Endothelial cell of umbilical vein (primary cell): ENCODE data around the gene REC8. TPM values are rescaled to one million over a fixed set of nuclear protein-coding genes. Genes with fewer than 3 reads are reported as not detected.

Source experiments
- BruUV-seq: library from RNA; stranded (reverse); fragments of 400-500 nt; replicated peaks from 2 replicates; lab custom pipeline; 2021; lab: Mats Ljungman, UMichigan
- CTCF ChIA-PET: fragments of 300-600, 350-600 bp; sonication (Branson Sonifier 250); formaldehyde crosslinking; loops from one replicate; lab custom pipeline; 2021; ENCODE audit warnings: antibody characterized with exemption, inconsistent platforms; lab: Charles Lee
- POLR2A ChIA-PET: fragments of 300-600, 350-600 bp; sonication (Branson Sonifier 250); formaldehyde crosslinking; loops from one replicate; lab custom pipeline; 2021; ENCODE audit warnings: antibody characterized with exemption, inconsistent platforms; lab: Charles Lee
- DNase-seq: peaks from one replicate; pipeline ENCODE4 v3.0.0-alpha.2; 2011; ENCODE audit warnings: low read depth, low spot score
- FAIRE-seq: peaks from 2 replicates; lab custom pipeline; 2011; peaks lifted over from hg19 to GRCh38; lab: Jason Lieb, UNC
- H2AFZ ChIP-seq: 2 replicates; pipeline ENCODE4 v1.6.0; 2012; ENCODE audit warnings: low read depth, low read length, control low read depth, inconsistent platforms
- H3K27ac ChIP-seq: 2 replicates; pipeline ENCODE4 v1.5.1; 2011; ENCODE audit warnings: low read depth, mild to moderate bottlenecking, control low read depth, low read length, moderate library complexity; ENCODE audit not compliant: insufficient read depth
- H3K27me3 ChIP-seq, 2 experiments: 2 replicates each; pipeline versions ENCODE4 v1.6.0 to v1.6.1; 2011; ENCODE audit warnings: low read length in 2 of 2, mixed read lengths in 1 of 2; ENCODE audit not compliant: control insufficient read depth in 2 of 2, insufficient read depth in 2 of 2
- H3K36me3 ChIP-seq, 2 experiments: 2 replicates in 1 of 2; 3 replicates in 1 of 2; pipeline ENCODE4 v1.5.1; 2011; ENCODE audit warnings: low read length in 2 of 2, mild to moderate bottlenecking in 1 of 2, moderate library complexity in 1 of 2; ENCODE audit not compliant: control insufficient read depth in 2 of 2, insufficient read depth in 2 of 2; ENCODE audit errors: extremely low read depth in 1 of 2
- H3K4me1 ChIP-seq: 3 replicates; pipeline ENCODE4 v1.5.1; 2011; ENCODE audit warnings: mild to moderate bottlenecking, low read length; ENCODE audit not compliant: control insufficient read depth, insufficient read depth; ENCODE audit errors: extremely low read depth
- H3K4me2 ChIP-seq: 2 replicates; pipeline ENCODE4 v1.6.1; 2011; ENCODE audit warnings: low read length, control low read depth, mixed read lengths; ENCODE audit not compliant: insufficient read depth
- H3K4me3 ChIP-seq, 3 experiments: fragments of 200-600 bp in 1 of 3; sonication (generic), shearing (Covaris generic) in 1 of 3; replicated peaks in 1 of 3; 2 replicates each; pipeline ENCODE4 v1.5.1; 2011 to 2016; ENCODE audit warnings: control low read depth in 3 of 3, low read length in 3 of 3, mild to moderate bottlenecking in 2 of 3, inconsistent platforms in 1 of 3, low read depth in 1 of 3, moderate library complexity in 1 of 3; ENCODE audit not compliant: insufficient read depth in 1 of 3
- H3K79me2 ChIP-seq: 2 replicates; pipeline ENCODE4 v1.6.0; 2012; ENCODE audit warnings: low read length, inconsistent platforms; ENCODE audit not compliant: control insufficient read depth, insufficient read depth
- H3K9ac ChIP-seq: replicated peaks from 2 replicates; pipeline ENCODE3; 2011; ENCODE audit warnings: low read length, control low read depth; ENCODE audit not compliant: insufficient read depth; ENCODE audit errors: extremely low read depth
- H3K9me1 ChIP-seq: replicated peaks from 3 replicates; pipeline ENCODE4 v1.6.0; 2011; ENCODE audit warnings: mild to moderate bottlenecking, low read length; ENCODE audit not compliant: control insufficient read depth, insufficient read depth; ENCODE audit errors: extremely low read depth
- H3K9me3 ChIP-seq: replicated peaks from 2 replicates; pipeline ENCODE4 v1.5.1; 2012; ENCODE audit warnings: low read length, inconsistent platforms; ENCODE audit not compliant: control insufficient read depth, insufficient read depth
- H4K20me1 ChIP-seq: replicated peaks from 2 replicates; pipeline ENCODE3; 2011; ENCODE audit warnings: mild to moderate bottlenecking, low read length; ENCODE audit not compliant: control insufficient read depth, insufficient read depth; ENCODE audit errors: extremely low read depth
- EZH2 ChIP-seq: IDR thresholded peaks from 2 replicates; pipeline ENCODE4 v1.6.1; 2012; ENCODE audit warnings: borderline replicate concordance, low read depth, mild to moderate bottlenecking, moderate library complexity, low read length, inconsistent platforms; ENCODE audit not compliant: severe bottlenecking
- FOS ChIP-seq: IDR thresholded peaks from 2 replicates; pipeline ENCODE4 v1.6.1; 2011; ENCODE audit warnings: mild to moderate bottlenecking, low read length, moderate library complexity, borderline replicate concordance; ENCODE audit not compliant: insufficient read depth
- GATA2 ChIP-seq: IDR thresholded peaks from 2 replicates; pipeline ENCODE4 v1.7.0; 2011; ENCODE audit warnings: low read depth, mild to moderate bottlenecking, moderate library complexity, mixed read lengths, low read length; ENCODE audit not compliant: insufficient read length, insufficient read depth
- JUN ChIP-seq: IDR thresholded peaks from 2 replicates; pipeline ENCODE4 v1.6.1; 2011; ENCODE audit warnings: borderline replicate concordance, low read depth; ENCODE audit not compliant: insufficient read length, insufficient read depth
- MYC ChIP-seq: IDR thresholded peaks from one replicate; pipeline ENCODE4 v1.6.1; 2011; ENCODE audit warnings: mild to moderate bottlenecking, low read depth, low read length
- POLR2A ChIP-seq: IDR thresholded peaks from 2 replicates; pipeline ENCODE4 v1.6.1; 2012; ENCODE audit warnings: low read depth, mild to moderate bottlenecking, control low read depth, low read length
- POLR2AphosphoS5 ChIP-seq: IDR thresholded peaks from 2 replicates; pipeline ENCODE4 v1.6.1; 2012; ENCODE audit warnings: low read depth, mild to moderate bottlenecking, control low read depth, low read length, moderate library complexity; ENCODE audit not compliant: insufficient read depth
- dilution Hi-C: fragments of 300-500 bp; cut with MboI; formaldehyde crosslinking; loops from one replicate; pipeline ENCODE4 v1.15.0; 2019; ENCODE audit warnings: low sequenced_read_pairs; ENCODE audit not compliant: extremely low pct_ligation_motif_present
- intact Hi-C: fragments of 100-400 bp; cut with micrococcal nuclease; formaldehyde crosslinking; loops from one replicate; pipeline ENCODE4 v1.10.0; 2022
- polyA plus RNA-seq, 4 experiments: library from polyadenylated mRNA; depleted of rRNA in 3 of 4; stranded (reverse) in 3 of 4; unstranded in 1 of 4; fragments of >200 nt; gene quantifications; 2 replicates each; pipeline versions ENCODE4 v1.2.1 to v1.2.3, GENCODE V29; 2011 to 2012; ENCODE audit warnings: missing spikeins in 1 of 4
- total RNA-seq: library from RNA; stranded (reverse); gene quantifications from 2 replicates; pipeline ENCODE4 v1.2.3, GENCODE V29; 2021
- TF ChIP-seq, protein P1 (sequence below): IDR thresholded peaks from 2 replicates; pipeline ENCODE4 v1.6.1; 2011; ENCODE audit not compliant: insufficient read depth, insufficient read length
- TF ChIP-seq, protein P2 (sequence below), 2 donors: IDR thresholded peaks; 1 replicate in 1 of 2; 2 replicates in 1 of 2; pipeline ENCODE4 v1.5.1; 2011; ENCODE audit warnings: low read length in 2 of 2, mild to moderate bottlenecking in 2 of 2, moderate library complexity in 2 of 2, control low read depth in 1 of 2, inconsistent platforms in 1 of 2, low read depth in 1 of 2; ENCODE audit not compliant: insufficient read depth in 1 of 2; ENCODE audit errors: extremely low read depth in 1 of 2

Gene REC8
- total and polyA plus RNA-seq, 2 donors (not counting 3 experiments of a cell fraction or from before 2014, with no cell fraction given), result 12.5 to 33.6 TPM

GRCh38 chr14:24131549-24131966 lies 40.3 kb upstream of the REC8 start:
- H2AFZ ChIP-seq, result no peak overlapping the region
- intact Hi-C loops (no loop called here), dilution Hi-C loops (no loop called here)
- no peak overlapping the region for H3K4me2 ChIP-seq
- no peak overlapping the region for H3K27ac ChIP-seq
- peaks cover 6% of the 10 kb centered on the region for H3K4me1 ChIP-seq
- FAIRE-seq (no peak), DNase-seq (no peak)
- no peaks in the 10 kb centered on the region for H3K9me3 ChIP-seq
- ChIA-PET CTCF (no interaction called here), POLR2A (interaction anchor here (0.6 kb wide), 1 partner anchor 15 kb away, joined by 3 read pairs; the partner anchor contains the start of gene PSME2)
- no TSS peak for BruUV-seq
- no peaks in the 10 kb centered on the region for H4K20me1 ChIP-seq
- no peak overlapping the region for H3K4me3 ChIP-seq
- H3K79me2 ChIP-seq, result peaks cover 4% of the 10 kb centered on the region
- H3K27me3 ChIP-seq, result no peaks in the 10 kb centered on the region
- H3K9me1 ChIP-seq, result no peaks in the 10 kb centered on the region
- H3K36me3 ChIP-seq, result no peaks in the 10 kb centered on the region
- TF ChIP-seq, protein P1, sequence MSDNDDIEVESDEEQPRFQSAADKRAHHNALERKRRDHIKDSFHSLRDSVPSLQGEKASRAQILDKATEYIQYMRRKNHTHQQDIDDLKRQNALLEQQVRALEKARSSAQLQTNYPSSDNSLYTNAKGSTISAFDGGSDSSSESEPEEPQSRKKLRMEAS, result no peak
- TF ChIP-seq EZH2, result no peak
- no peak for TF ChIP-seq JUN
- TF ChIP-seq, protein P2, sequence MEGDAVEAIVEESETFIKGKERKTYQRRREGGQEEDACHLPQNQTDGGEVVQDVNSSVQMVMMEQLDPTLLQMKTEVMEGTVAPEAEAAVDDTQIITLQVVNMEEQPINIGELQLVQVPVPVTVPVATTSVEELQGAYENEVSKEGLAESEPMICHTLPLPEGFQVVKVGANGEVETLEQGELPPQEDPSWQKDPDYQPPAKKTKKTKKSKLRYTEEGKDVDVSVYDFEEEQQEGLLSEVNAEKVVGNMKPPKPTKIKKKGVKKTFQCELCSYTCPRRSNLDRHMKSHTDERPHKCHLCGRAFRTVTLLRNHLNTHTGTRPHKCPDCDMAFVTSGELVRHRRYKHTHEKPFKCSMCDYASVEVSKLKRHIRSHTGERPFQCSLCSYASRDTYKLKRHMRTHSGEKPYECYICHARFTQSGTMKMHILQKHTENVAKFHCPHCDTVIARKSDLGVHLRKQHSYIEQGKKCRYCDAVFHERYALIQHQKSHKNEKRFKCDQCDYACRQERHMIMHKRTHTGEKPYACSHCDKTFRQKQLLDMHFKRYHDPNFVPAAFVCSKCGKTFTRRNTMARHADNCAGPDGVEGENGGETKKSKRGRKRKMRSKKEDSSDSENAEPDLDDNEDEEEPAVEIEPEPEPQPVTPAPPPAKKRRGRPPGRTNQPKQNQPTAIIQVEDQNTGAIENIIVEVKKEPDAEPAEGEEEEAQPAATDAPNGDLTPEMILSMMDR (IDR thresholded peaks at IDR 0.05; ENCODE audit: extremely low read depth in 1 of 2, insufficient read depth in 1 of 2, low read depth in 1 of 2, low read length in 2 of 2), result no peak
- no peak for TF ChIP-seq GATA2
- TF ChIP-seq POLR2AphosphoS5, result no peak
- no peak for TF ChIP-seq POLR2A
- no peak for TF ChIP-seq MYC
- TF ChIP-seq FOS, result no peak
- H3K9ac ChIP-seq, result no peak overlapping the region
